ENCODE measurements around the gene CLIP4.

DNA sequence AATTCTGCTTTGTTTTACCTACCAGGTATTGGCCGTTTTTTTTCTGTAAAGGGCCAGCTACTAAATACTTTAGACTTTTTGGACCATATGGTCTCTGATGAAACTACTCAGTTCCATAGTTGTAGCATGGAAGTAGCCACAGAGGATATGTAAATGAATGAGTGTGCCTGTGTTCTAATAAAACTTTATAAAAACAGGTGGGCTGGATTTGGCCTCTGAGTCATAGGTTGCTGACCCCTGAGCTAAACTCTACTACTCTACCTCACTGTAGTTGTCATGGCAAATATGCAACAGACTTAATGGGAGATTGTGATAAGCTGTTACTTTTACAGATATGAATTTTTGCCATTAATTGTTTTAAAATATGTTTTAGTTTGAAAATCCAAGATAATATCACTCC lies 19.7 kb downstream of the CLIP4 start:
- TF ChIP-seq, protein P1, sequence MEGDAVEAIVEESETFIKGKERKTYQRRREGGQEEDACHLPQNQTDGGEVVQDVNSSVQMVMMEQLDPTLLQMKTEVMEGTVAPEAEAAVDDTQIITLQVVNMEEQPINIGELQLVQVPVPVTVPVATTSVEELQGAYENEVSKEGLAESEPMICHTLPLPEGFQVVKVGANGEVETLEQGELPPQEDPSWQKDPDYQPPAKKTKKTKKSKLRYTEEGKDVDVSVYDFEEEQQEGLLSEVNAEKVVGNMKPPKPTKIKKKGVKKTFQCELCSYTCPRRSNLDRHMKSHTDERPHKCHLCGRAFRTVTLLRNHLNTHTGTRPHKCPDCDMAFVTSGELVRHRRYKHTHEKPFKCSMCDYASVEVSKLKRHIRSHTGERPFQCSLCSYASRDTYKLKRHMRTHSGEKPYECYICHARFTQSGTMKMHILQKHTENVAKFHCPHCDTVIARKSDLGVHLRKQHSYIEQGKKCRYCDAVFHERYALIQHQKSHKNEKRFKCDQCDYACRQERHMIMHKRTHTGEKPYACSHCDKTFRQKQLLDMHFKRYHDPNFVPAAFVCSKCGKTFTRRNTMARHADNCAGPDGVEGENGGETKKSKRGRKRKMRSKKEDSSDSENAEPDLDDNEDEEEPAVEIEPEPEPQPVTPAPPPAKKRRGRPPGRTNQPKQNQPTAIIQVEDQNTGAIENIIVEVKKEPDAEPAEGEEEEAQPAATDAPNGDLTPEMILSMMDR (IDR thresholded peaks at IDR 0.05 in 2 of 3, conservative IDR thresholded peaks at IDR 0.05 in 1 of 3; ENCODE audit: control insufficient read depth in 2 of 3, extremely low read depth in 1 of 3, insufficient read depth in 1 of 3, low read depth in 3 of 3, low read length in 3 of 3) = no peak
- no peak for TF ChIP-seq HDAC2 (IDR thresholded peaks at IDR 0.05)
- TF ChIP-seq, protein P2, sequence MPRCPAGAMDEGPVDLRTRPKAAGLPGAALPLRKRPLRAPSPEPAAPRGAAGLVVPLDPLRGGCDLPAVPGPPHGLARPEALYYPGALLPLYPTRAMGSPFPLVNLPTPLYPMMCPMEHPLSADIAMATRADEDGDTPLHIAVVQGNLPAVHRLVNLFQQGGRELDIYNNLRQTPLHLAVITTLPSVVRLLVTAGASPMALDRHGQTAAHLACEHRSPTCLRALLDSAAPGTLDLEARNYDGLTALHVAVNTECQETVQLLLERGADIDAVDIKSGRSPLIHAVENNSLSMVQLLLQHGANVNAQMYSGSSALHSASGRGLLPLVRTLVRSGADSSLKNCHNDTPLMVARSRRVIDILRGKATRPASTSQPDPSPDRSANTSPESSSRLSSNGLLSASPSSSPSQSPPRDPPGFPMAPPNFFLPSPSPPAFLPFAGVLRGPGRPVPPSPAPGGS (IDR thresholded peaks at IDR 0.05; ENCODE audit: borderline replicate concordance, insufficient read depth, low read depth, low read length, poor library complexity, severe bottlenecking) = no peak
- no peak for TF ChIP-seq KDM1A (IDR thresholded peaks at IDR 0.05; ENCODE audit: borderline replicate concordance)
- no peak for TF ChIP-seq JUND (IDR thresholded peaks at IDR 0.05; ENCODE audit: low read depth, low read length)
- no peak for TF ChIP-seq ZNF274 (IDR thresholded peaks at IDR 0.05; ENCODE audit: insufficient read depth, insufficient read length)
- TF ChIP-seq CBFB (IDR thresholded peaks at IDR 0.05; ENCODE audit: low read depth) = no peak
- TF ChIP-seq YY1 (IDR thresholded peaks at IDR 0.05; ENCODE audit: low read depth, low read length) = no peak
- TF ChIP-seq, protein P3, sequence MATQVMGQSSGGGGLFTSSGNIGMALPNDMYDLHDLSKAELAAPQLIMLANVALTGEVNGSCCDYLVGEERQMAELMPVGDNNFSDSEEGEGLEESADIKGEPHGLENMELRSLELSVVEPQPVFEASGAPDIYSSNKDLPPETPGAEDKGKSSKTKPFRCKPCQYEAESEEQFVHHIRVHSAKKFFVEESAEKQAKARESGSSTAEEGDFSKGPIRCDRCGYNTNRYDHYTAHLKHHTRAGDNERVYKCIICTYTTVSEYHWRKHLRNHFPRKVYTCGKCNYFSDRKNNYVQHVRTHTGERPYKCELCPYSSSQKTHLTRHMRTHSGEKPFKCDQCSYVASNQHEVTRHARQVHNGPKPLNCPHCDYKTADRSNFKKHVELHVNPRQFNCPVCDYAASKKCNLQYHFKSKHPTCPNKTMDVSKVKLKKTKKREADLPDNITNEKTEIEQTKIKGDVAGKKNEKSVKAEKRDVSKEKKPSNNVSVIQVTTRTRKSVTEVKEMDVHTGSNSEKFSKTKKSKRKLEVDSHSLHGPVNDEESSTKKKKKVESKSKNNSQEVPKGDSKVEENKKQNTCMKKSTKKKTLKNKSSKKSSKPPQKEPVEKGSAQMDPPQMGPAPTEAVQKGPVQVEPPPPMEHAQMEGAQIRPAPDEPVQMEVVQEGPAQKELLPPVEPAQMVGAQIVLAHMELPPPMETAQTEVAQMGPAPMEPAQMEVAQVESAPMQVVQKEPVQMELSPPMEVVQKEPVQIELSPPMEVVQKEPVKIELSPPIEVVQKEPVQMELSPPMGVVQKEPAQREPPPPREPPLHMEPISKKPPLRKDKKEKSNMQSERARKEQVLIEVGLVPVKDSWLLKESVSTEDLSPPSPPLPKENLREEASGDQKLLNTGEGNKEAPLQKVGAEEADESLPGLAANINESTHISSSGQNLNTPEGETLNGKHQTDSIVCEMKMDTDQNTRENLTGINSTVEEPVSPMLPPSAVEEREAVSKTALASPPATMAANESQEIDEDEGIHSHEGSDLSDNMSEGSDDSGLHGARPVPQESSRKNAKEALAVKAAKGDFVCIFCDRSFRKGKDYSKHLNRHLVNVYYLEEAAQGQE (IDR thresholded peaks at IDR 0.05; ENCODE audit: low read depth, low read length) = no peak
- TF ChIP-seq MXI1 (IDR thresholded peaks at IDR 0.05; ENCODE audit: low read depth, low read length) = no peak
- TF ChIP-seq POLR2AphosphoS5 (IDR thresholded peaks at IDR 0.05; ENCODE audit: low read length) = no peak
- TF ChIP-seq, protein P4, sequence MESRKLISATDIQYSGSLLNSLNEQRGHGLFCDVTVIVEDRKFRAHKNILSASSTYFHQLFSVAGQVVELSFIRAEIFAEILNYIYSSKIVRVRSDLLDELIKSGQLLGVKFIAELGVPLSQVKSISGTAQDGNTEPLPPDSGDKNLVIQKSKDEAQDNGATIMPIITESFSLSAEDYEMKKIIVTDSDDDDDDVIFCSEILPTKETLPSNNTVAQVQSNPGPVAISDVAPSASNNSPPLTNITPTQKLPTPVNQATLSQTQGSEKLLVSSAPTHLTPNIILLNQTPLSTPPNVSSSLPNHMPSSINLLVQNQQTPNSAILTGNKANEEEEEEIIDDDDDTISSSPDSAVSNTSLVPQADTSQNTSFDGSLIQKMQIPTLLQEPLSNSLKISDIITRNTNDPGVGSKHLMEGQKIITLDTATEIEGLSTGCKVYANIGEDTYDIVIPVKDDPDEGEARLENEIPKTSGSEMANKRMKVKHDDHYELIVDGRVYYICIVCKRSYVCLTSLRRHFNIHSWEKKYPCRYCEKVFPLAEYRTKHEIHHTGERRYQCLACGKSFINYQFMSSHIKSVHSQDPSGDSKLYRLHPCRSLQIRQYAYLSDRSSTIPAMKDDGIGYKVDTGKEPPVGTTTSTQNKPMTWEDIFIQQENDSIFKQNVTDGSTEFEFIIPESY (IDR thresholded peaks at IDR 0.05) = no peak
- TF ChIP-seq RAD21 (IDR thresholded peaks at IDR 0.05; ENCODE audit: insufficient read depth, low read depth, low read length) = no peak
- TF ChIP-seq, protein P5, sequence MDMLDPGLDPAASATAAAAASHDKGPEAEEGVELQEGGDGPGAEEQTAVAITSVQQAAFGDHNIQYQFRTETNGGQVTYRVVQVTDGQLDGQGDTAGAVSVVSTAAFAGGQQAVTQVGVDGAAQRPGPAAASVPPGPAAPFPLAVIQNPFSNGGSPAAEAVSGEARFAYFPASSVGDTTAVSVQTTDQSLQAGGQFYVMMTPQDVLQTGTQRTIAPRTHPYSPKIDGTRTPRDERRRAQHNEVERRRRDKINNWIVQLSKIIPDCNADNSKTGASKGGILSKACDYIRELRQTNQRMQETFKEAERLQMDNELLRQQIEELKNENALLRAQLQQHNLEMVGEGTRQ (IDR thresholded peaks at IDR 0.05; ENCODE audit: borderline replicate concordance, low read depth, low read length) = no peak

All from GM12878 (cell line).